H9 (cell line): ENCODE measurements around the gene ITPR2. TPM values are rescaled to one million over a fixed set of nuclear protein-coding genes. Genes with fewer than 3 reads are reported as not detected.

ENCODE experiments used
- DNase-seq: peaks from one replicate; pipeline ENCODE4 v3.0.0-alpha.2; 2017
- H2AFZ ChIP-seq: one replicate; pipeline ENCODE4 v1.6.1; 2013; ENCODE audit warnings: mild to moderate bottlenecking, low read length, control low read depth, moderate library complexity
- H2AK5ac ChIP-seq: 2 replicates; pipeline ENCODE4 v1.6.1; 2013; ENCODE audit warnings: low read length, control low read depth, mixed read lengths; ENCODE audit not compliant: insufficient read length
- H2BK120ac ChIP-seq: one replicate; pipeline ENCODE4 v1.6.1; 2013; ENCODE audit warnings: low read depth, mild to moderate bottlenecking, low read length, control low read depth, inconsistent platforms; ENCODE audit not compliant: poor library complexity, severe bottlenecking
- H2BK12ac ChIP-seq: 2 replicates; pipeline ENCODE4 v1.6.1; 2013; ENCODE audit warnings: low read length, control low read depth, mixed read lengths, low read depth; ENCODE audit not compliant: insufficient read length
- H2BK15ac ChIP-seq: 2 replicates; pipeline ENCODE4 v1.6.1; 2013; ENCODE audit warnings: low read depth, low read length, control low read depth
- H2BK20ac ChIP-seq: one replicate; pipeline ENCODE4 v1.6.1; 2013; ENCODE audit warnings: low read depth, mild to moderate bottlenecking, low read length, control low read depth, inconsistent platforms; ENCODE audit not compliant: poor library complexity, severe bottlenecking
- H2BK5ac ChIP-seq: 2 replicates; pipeline ENCODE4 v1.6.1; 2013; ENCODE audit warnings: low read length, control low read depth, mixed read lengths; ENCODE audit not compliant: insufficient read length
- H3K14ac ChIP-seq: 2 replicates; pipeline ENCODE4 v1.6.1; 2013; ENCODE audit warnings: low read length, control low read depth; ENCODE audit not compliant: insufficient read depth
- H3K18ac ChIP-seq: 2 replicates; pipeline ENCODE4 v1.6.1; 2013; ENCODE audit warnings: low read depth, mild to moderate bottlenecking, mixed read lengths, low read length, control low read depth; ENCODE audit not compliant: insufficient read length
- H3K23ac ChIP-seq: 2 replicates; pipeline ENCODE4 v1.6.1; 2013; ENCODE audit warnings: low read length, control low read depth, mixed read lengths, low read depth; ENCODE audit not compliant: insufficient read length
- H3K23me2 ChIP-seq: 2 replicates; pipeline ENCODE4 v1.6.1; 2013; ENCODE audit warnings: low read depth, mild to moderate bottlenecking, mixed read lengths, low read length, control low read depth; ENCODE audit not compliant: insufficient read length, poor library complexity, severe bottlenecking
- H3K27ac ChIP-seq: 2 replicates; pipeline ENCODE4 v1.5.1; 2013; ENCODE audit warnings: low read length, control low read depth, mixed read lengths, low read depth; ENCODE audit not compliant: insufficient read length
- H3K27me3 ChIP-seq: 2 replicates; pipeline ENCODE4 v1.6.1; 2013; ENCODE audit warnings: low read length, control low read depth, inconsistent platforms; ENCODE audit not compliant: insufficient read depth
- H3K4ac ChIP-seq: 2 replicates; pipeline ENCODE4 v1.6.1; 2013; ENCODE audit warnings: low read depth, mild to moderate bottlenecking, control low read depth, inconsistent platforms, low read length, moderate library complexity
- H3K4me1 ChIP-seq: 2 replicates; pipeline ENCODE4 v1.6.1; 2013; ENCODE audit warnings: low read length, control low read depth, inconsistent platforms; ENCODE audit not compliant: insufficient read depth
- H3K4me2 ChIP-seq: 2 replicates; pipeline ENCODE4 v1.6.1; 2013; ENCODE audit warnings: low read length, control low read depth, mixed read lengths; ENCODE audit not compliant: insufficient read length, insufficient read depth
- H3K56ac ChIP-seq: 2 replicates; pipeline ENCODE4 v1.6.1; 2013; ENCODE audit warnings: low read depth, mild to moderate bottlenecking, mixed read lengths, low read length, control low read depth; ENCODE audit not compliant: insufficient read length
- H3K79me1 ChIP-seq: 2 replicates; pipeline ENCODE4 v1.6.1; 2013; ENCODE audit warnings: low read depth, mild to moderate bottlenecking, moderate library complexity, low read length, control low read depth, inconsistent platforms; ENCODE audit not compliant: insufficient read depth, poor library complexity, severe bottlenecking
- H3K79me2 ChIP-seq: 2 replicates; pipeline ENCODE4 v1.6.1; 2013; ENCODE audit warnings: low read length, control low read depth, inconsistent platforms; ENCODE audit not compliant: insufficient read depth
- H3K9ac ChIP-seq: 2 replicates; pipeline ENCODE4 v1.6.1; 2013; ENCODE audit warnings: low read length, control low read depth, mixed read lengths; ENCODE audit not compliant: insufficient read length; ENCODE audit errors: extremely low read depth
- H3K9me3 ChIP-seq: one replicate; pipeline ENCODE4 v1.6.1; 2013; ENCODE audit warnings: low read depth, low read length, inconsistent platforms; ENCODE audit not compliant: control insufficient read depth
- H3T11ph ChIP-seq: one replicate; pipeline ENCODE4 v1.6.1; 2013; ENCODE audit warnings: mild to moderate bottlenecking, low read length, control low read depth, inconsistent platforms
- H4K20me1 ChIP-seq: one replicate; pipeline ENCODE4 v1.6.1; 2013; ENCODE audit not compliant: control insufficient read depth, insufficient read length, insufficient read depth
- H4K5ac ChIP-seq: 2 replicates; pipeline ENCODE4 v1.6.1; 2013; ENCODE audit warnings: low read depth, mild to moderate bottlenecking, mixed read lengths, low read length, control low read depth; ENCODE audit not compliant: insufficient read length
- H4K8ac ChIP-seq: replicated peaks from 2 replicates; pipeline ENCODE4 v1.6.1; 2013; ENCODE audit warnings: low read length, control low read depth, mixed read lengths, low read depth; ENCODE audit not compliant: insufficient read length
- H4K91ac ChIP-seq: 2 replicates; pipeline ENCODE4 v1.6.1; 2013; ENCODE audit warnings: low read depth, mild to moderate bottlenecking, moderate library complexity, mixed read lengths, low read length, control low read depth; ENCODE audit not compliant: insufficient read length
- H3K27ac Mint-ChIP-seq, 3 experiments: 2 replicates in 2 of 3; 3 replicates in 1 of 3; pipeline ENCODE4 v1.8.0; 2020 to 2021; ENCODE audit warnings: mixed read lengths in 3 of 3, mild to moderate bottlenecking in 1 of 3, moderate library complexity in 1 of 3
- H3K27me3 Mint-ChIP-seq: 2 replicates; pipeline ENCODE4 v1.8.0; 2021; ENCODE audit warnings: low read depth, mild to moderate bottlenecking, moderate library complexity, mixed read lengths
- H3K36me3 Mint-ChIP-seq, 3 experiments: 2 replicates in 2 of 3; 3 replicates in 1 of 3; pipeline ENCODE4 v1.8.0; 2020 to 2021; ENCODE audit warnings: low read depth in 3 of 3, mixed read lengths in 3 of 3; ENCODE audit not compliant: insufficient read depth in 1 of 3
- H3K4me1 Mint-ChIP-seq, 2 experiments: 2 replicates each; pipeline ENCODE4 v1.8.0; 2020; ENCODE audit warnings: mixed read lengths in 2 of 2
- H3K4me3 Mint-ChIP-seq, 2 experiments: 2 replicates in 1 of 2; 3 replicates in 1 of 2; pipeline ENCODE4 v1.8.0; 2020 to 2021; ENCODE audit warnings: mild to moderate bottlenecking in 2 of 2, mixed read lengths in 2 of 2, moderate library complexity in 1 of 2
- H3K9me3 Mint-ChIP-seq, 2 experiments: 2 replicates in 1 of 2; 3 replicates in 1 of 2; pipeline ENCODE4 v1.8.0; 2020; ENCODE audit warnings: mild to moderate bottlenecking in 2 of 2, mixed read lengths in 2 of 2, moderate library complexity in 1 of 2
- CTCF ChIP-seq: fragments of 200-600 bp; sonication (generic); conservative IDR thresholded peaks from 3 replicates; pipeline ENCODE4 v1.8.0; 2021; ENCODE audit warnings: antibody characterized with exemption, mild to moderate bottlenecking
- WGBS: extraction: QIAGEN DNeasy Blood & Tissue Kit; methylation state at CpG from one replicate; pipeline ENCODE4 v1.1.7; 2013; ENCODE audit warnings: missing lambda C conversion rate, low lambda C conversion rate, mixed read lengths; ENCODE audit not compliant: insufficient read length; ENCODE audit errors: extremely low coverage; 5-methylcytosine and 5-hydroxymethylcytosine counted together
- total RNA-seq: library from RNA; stranded (reverse); gene quantifications from 2 replicates; pipeline ENCODE4 v1.2.1, GENCODE V29; 2021

ITPR2 gene
- total RNA-seq, 1 experiment from 2014 or later: 14.8 TPM

- no peaks in the 10 kb centered on the region for H3K27me3 ChIP-seq
- TF ChIP-seq CTCF: no peak
- no peak overlapping the region for H4K91ac ChIP-seq
- Mint-ChIP-seq H3K4me3 (no peak overlapping the region), H3K9me3 (no peaks in the 10 kb centered on the region), H3K4me1 (peaks cover 46 to 53% of the 10 kb centered on the region in 2 experiments), H3K27me3 (no peaks in the 10 kb centered on the region), H3K36me3 (peaks cover 0 to 18% (median 5%) of the 10 kb centered on the region in 3 experiments; a peak in 4 of 7 replicates), H3K27ac (no peak overlapping the region; a peak in 1 of 7 replicates)
- no peak for DNase-seq
- no peak overlapping the region for H3K4me2 ChIP-seq
- H4K5ac ChIP-seq: no peak overlapping the region
- no peak overlapping the region for H2BK20ac ChIP-seq
- no peak overlapping the region for H3K56ac ChIP-seq
- H3K9ac ChIP-seq: no peak overlapping the region
- no peak overlapping the region for H3K23ac ChIP-seq
- no CpG with 5 or more reads among the region's 6 CpGs for WGBS
- no peaks in the 10 kb centered on the region for H3K9me3 ChIP-seq
- no peak overlapping the region for H2BK12ac ChIP-seq
- H2AK5ac ChIP-seq: no peak overlapping the region
- H3K4me1 ChIP-seq: peaks cover 9% of the 10 kb centered on the region; the same call in 1 of the 2 replicates
- H3K18ac ChIP-seq: no peak overlapping the region
- no peaks in the 10 kb centered on the region for H3K23me2 ChIP-seq
- no peak overlapping the region for H3K27ac ChIP-seq
- no peaks in the 10 kb centered on the region for H3K79me1 ChIP-seq
- no peak overlapping the region for H2BK120ac ChIP-seq
- no peak overlapping the region for H4K8ac ChIP-seq
- H3K14ac ChIP-seq: no peak overlapping the region
- no peaks in the 10 kb centered on the region for H3K79me2 ChIP-seq
- H3K4ac ChIP-seq: no peak overlapping the region
- no peak overlapping the region for H2BK15ac ChIP-seq
- H3T11ph ChIP-seq: no peak overlapping the region
- no peak overlapping the region for H2BK5ac ChIP-seq
- H2AFZ ChIP-seq: no peak overlapping the region
- no peaks in the 10 kb centered on the region for H4K20me1 ChIP-seq
These were observed 201.1 kb downstream of the ITPR2 start for GRCh38 chr12:26631846-26632245.
